Diencephalon (tissue), 1 donor: ENCODE data around the gene KRT80. TPM values are rescaled to one million over a fixed set of nuclear protein-coding genes. Genes with fewer than 3 reads are reported as not detected.

ENCODE experiments used
- total RNA-seq: library from RNA; depleted of rRNA; stranded (reverse); fragments of >200 nt; gene quantifications from one replicate; pipeline ENCODE4 v1.2.3, GENCODE V29; 2014

Gene KRT80
- total RNA-seq: not detected

GRCh38 chr12:52191841-52192791 lies at the start of gene KRT80:
KRT80 (minus strand) TSS chr12:52192014; CDS start chr12:52191902, 112 bp downstream.

GRCh38 chr12:52232674-52233461 lies 41.1 kb upstream of the KRT80 start, which contains the start of gene KRT7:
KRT7 (plus strand) TSS chr12:52233243; CDS start chr12:52233297, 54 bp downstream.

Other genes with a start within 250 kb of the KRT80 start
- gene ACVR1B, start 240.3 kb downstream of the KRT80 start, total RNA-seq: 48.0 TPM
- gene TAMALIN, start 185.1 kb downstream of the KRT80 start, total RNA-seq: 3.2 TPM
- 11.1 TPM for gene NR4A1, start 140.6 kb downstream of the KRT80 start, total RNA-seq
- 30.7 TPM for gene ATG101, start 122.0 kb downstream of the KRT80 start, total RNA-seq
- not detected for gene SMIM41, start 112.3 kb downstream of the KRT80 start, total RNA-seq
- gene KRT7, start 41.2 kb upstream of the KRT80 start, total RNA-seq: not detected
- 0.46 TPM for gene KRT86, start 82.6 kb upstream of the KRT80 start, total RNA-seq
- 0.23 TPM for gene KRT81, start 99.5 kb upstream of the KRT80 start, total RNA-seq
- not detected for gene KRT83, start 129.4 kb upstream of the KRT80 start, total RNA-seq
- not detected for gene KRT85, start 175.5 kb upstream of the KRT80 start, total RNA-seq
- not detected for gene KRT84, start 193.6 kb upstream of the KRT80 start, total RNA-seq
- not detected for gene KRT82, start 214.3 kb upstream of the KRT80 start, total RNA-seq
- gene KRT75, start 242.4 kb upstream of the KRT80 start, total RNA-seq: not detected